Measurements from ENCODE around the gene FAM120A.

The FAM120A gene

DNA sequence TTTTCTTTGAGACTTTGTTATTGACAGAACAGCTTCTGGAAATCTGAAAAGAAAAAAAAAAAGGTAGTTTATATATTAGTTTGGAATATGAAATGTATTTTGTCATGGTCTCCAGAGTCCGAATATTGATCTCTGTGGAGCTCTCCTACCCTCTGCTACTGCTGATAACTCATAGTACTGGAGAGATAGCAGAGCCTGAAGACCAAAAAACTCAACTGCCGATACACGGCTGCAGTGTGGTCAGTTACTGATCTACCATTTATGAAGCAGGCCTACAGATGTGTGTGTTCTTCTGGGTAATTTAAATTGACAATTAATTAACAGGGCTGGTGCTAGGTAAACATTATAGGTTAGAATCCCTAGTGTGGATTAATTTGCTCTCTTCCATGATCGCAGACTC, 3.8 kb upstream of the FAM120A start:
- no peak for DNase-seq

DNA sequence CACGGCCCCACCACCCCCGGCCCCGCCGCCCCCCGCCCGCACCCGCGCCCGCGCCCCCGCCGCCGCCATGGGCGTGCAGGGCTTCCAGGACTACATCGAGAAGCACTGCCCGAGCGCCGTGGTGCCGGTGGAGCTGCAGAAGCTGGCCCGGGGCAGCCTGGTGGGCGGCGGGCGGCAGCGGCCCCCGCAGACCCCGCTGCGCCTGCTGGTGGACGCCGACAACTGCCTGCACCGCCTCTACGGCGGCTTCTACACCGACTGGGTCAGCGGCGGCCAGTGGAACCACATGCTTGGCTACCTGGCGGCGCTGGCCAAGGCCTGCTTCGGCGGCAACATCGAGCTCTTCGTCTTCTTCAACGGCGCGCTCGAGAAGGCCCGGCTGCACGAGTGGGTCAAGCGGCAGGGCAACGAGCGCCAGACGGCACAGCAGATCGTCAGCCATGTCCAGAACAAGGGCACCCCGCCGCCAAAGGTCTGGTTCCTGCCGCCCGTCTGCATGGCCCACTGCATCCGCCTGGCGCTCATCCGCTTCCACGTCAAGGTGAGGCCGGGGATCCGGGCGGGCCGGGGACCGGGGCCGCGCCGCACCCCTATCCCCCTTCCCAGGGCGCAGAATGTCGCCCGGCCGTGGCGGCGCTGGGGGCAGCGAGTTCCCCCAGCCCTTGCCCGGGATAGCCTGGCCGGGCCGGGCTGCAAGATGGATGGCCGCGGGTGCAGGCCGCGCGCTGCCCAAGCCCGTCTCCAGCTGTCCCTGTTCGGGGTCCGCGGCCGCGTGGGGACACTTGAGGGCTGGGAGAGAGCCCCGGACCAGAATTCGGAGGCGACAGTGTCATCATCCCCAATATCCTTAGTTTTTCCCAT, 594 bp downstream of the FAM120A start:
- DNase-seq = peak; percentile 53

DNA sequence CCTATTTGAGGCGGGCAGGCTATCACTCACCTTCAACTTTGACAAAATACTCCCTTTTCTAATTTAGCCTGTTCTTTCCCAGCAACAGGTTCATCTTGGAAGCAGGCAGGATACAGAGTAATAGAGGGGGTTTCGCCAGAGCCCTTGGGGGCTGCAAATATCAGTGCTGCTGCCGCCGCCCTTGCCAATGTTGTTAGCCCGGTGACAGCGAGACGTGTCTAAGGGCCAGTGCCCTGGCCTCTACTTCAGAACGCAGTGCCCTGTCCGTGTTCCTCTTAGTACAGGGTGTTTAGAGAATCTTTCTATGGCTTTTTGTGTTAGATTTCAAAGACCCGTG, 1.2 kb downstream of the FAM120A start:
- DNase-seq = no peak

DNA sequence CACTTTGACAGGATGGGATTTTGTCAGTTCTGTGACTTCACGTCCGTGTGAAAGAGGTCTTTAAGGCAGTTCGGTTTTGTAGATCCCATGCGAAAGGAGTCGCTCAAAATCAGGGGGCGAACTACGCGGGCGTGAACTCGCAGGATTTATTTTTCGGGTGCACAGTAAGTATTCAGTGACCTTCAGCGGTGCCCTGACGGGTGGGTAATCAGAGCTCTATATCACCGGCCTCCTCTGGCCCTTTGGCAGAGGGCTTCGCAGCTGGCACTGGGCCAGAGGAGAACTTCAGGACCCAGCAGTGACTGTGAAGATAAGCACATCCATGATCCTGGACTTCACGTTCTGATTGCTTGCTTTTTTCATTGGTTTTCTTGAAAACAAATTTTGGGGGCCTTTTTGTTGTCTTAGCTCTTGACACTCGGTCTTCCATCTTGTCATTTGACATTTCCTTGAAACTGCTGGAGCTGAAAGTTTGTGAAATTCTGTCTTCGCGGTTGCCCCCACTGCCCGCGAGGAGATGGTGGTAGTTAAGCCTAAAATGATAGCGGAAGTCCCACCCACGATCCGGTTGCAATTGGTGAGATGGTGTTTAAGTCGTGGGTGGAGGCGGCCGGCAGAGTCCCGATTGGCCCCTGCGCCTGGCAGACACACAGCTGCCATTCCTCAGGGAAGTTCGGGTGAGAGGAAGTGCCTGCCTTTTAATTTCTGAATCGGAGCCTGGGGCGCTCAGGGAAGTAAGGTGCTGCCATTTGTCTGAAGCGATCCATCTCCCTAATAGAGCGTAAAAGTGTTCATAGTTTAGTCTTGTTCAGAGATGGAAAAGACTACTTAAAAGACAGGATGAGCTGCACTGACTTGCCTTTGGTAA, 1.8 kb downstream of the FAM120A start, which contains the start of gene FAM120AOS:
Gene FAM120AOS (minus strand): TSS at position 535 of the 868 bp plus-strand sequence. CDS start 872 bp downstream, outside the sequence.
- DNase-seq = peak; percentile 83

DNA sequence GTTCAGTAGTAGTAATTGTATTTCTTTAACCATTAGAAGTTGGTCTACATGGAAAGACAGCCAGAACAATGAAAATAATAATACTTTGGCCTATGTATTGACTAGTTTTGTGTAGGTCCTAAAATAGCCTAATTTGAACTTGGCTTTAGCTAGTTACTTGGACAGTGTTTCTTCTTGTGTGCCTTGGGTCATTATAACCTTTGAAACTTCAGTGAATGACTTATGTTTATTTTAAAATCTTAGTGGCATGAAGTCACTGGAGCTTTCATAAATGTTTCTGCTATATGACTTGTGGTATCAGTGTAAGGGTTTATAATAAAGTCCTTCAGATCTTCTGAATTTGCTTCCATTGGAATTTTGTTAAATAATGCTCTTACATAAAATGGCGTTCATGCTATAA, 4.5 kb downstream of the FAM120A start:
- DNase-seq = no peak

DNA sequence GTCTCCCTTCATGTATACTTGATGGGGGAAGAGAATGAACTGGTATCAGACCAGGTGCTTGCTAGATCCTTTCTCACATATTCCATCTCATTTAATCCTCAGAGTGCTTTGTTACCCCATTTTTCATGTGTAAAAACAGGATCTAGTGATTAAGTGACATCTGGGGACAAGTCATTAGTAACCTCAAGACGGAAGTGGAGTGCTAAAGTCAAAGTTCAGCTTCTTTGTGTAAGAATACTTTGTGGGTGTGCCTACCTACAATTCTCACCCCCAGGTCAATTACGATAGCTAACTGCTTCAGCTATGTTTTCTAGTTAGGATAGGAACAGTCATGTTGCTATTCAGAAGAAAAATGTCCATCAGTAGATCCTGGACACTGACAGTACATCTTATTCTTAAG, 5.0 kb downstream of the FAM120A start:
- DNase-seq = no peak

DNA sequence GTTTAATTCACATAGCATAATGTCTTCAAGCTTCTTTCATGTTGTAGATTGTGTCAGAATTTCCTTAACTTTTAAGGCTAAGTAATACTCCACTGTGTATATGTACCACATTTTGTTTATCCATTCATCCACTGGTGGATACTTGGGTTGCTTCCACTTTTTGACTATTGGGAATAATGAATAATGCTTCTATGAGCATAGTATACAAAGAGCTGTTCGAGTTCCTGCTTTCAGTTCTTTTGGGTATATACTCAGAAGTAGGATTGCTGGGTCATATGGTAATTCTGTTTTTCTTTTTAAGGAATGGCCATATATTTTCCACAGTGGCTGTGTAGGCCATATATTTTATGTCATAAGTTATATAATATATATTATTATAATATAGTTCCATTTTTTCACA, 5.5 kb downstream of the FAM120A start:
- DNase-seq = no peak

DNA sequence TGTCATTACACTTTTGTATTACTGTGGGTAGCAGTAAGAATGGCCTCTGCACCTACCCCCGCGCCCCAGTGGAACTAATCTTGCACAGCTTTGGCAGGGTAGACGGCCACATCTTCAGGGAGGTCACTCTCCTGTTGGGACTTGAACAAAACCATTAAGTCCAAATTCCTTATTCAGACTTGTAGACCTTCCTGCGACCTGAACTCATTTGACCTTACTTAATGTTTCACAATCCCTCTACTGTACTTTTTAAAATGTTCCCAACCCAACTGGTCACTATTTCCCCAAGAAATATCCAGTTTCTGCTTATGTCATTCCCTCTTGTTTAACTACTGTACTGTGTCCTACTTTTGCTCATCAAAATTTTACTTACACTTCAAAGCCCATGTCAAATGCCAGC, 7.2 kb downstream of the FAM120A start:
- DNase-seq = no peak

DNA sequence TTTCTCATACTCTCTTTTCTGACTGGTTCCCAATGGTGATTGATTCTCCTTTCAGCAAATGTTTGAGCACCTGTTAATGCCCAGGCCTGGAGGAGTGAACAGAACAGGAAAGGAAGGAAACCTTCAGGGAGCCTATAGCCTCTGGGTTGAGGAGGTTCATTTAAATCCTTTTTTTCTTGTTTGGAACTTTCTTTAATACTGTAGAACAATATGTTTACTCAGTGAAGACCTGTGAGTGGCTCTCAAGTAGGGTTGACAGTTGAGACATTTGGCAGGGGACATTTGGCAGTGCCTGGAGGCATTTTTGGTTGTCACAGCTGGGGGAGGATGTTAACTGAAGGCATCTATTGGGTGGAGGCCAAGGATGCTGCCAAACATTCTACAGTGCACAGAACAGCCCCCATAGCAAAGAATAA, 8.0 kb downstream of the FAM120A start:
- no peak for DNase-seq

DNA sequence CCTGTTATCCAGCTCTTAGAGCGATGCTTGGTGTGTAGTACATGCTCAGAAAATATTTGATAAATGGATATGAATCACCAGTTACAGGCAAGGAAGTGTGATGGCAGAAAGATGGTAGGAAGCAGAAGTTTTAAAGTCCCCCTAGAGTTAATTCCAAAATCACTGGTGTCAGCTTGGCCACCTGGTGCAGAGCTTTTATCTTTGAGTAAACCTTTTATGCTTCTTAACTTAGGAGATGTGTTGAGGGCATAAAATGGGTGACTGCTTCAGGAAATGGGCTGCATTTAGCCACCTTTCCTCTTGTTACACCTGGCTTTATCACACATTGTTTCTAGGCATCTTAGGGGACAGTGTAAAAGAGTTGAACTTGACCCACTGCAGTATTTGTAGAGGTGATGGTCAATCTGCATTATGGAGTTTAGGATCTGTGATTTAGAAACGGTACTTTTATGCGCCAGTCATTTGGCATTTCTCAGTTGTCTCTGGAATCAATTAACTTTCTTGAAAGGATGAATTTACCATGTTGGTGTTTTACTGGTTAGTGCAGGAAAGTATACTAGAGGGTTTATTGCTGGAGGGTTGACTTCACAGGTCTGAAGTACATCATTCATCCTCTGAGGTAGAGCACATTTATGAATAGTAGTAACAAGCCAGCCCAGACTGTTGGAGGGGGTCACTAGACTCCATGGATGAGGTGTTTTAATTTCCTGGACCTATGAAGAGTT, 9.4 kb downstream of the FAM120A start:
- no peak for DNase-seq

DNA sequence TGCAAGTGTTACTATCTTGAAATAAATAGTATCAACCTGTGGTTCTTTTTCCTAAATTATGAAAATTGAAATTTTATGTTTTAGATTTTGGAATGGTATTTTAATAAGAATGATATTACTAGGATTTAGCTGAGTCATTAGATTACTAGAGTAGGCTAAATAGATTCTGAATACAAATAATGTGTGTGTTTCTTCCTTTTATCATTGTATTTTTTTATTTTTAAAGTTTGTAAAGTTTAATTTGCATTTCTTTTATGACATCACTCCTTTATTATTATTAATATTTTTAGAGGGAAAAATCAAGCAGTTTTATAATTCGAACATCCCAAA, 9.9 kb downstream of the FAM120A start:
- DNase-seq = no peak

DNA sequence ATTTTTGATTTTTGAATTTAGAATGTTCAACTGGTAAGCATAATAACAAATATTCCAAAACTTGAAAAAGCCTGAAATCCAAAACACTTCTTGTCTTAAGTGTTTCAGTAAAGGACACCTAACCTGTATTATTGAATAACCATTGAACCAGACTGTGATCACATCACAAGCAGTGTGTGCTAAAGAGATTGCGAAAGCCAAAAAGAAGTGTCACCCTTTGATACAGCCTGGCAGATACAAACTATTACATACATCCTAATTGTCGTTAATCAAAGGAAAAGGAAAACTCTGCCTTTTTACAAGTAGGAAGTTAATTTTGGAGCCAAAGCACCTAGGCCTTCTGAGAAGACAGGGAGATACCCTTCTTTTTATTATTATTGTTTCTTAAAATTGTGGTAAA, 10.3 kb downstream of the FAM120A start:
- no peak for DNase-seq

DNA sequence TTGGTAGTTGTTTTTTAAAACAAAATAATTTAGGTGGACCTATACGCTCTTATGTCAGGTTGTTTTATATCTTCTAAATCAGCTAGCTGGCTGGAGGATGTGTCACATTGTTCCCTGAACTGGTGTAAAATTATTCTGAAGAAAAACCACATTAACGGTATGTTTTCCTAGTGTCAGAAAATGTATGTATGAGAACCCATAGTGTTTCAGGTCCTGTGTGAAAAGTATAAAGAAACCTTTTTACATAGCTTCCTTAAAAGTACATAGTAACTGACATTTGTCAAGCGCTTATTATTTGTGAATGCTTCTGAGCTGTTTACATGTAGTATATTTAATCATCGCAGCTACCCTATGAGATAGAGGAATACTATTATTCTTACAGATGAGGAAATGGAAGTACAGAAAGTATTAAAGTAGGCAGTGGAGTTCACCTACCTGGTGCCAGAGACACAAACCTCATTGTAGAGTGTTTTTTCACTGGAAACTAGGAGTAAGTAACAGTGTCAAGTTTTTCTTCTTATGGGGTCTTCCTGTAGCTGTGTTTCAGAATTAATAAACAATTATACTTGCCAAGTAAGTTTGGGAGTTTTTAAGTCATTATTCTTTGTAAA, 12.3 kb downstream of the FAM120A start:
- no peak for DNase-seq

DNA sequence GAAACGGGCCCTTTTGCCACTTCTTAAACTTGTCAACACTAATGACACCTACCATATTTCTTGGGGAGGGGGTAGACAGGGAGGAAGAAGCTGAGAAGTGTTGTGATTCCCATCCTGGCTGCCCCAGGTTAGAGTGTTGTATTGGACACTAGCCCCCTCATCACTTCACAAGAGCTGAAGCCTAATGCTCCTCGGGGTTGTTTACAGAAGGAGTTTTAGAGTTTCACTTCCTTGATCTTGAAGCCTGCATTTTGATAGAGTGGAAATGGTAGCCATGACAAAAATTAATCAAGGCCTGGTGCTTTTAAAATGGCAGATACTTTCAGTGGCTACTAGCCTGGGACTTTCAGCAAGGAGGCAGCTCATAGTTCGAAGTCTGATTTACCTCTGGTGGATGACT, 12.9 kb downstream of the FAM120A start:
- DNase-seq = no peak

DNA sequence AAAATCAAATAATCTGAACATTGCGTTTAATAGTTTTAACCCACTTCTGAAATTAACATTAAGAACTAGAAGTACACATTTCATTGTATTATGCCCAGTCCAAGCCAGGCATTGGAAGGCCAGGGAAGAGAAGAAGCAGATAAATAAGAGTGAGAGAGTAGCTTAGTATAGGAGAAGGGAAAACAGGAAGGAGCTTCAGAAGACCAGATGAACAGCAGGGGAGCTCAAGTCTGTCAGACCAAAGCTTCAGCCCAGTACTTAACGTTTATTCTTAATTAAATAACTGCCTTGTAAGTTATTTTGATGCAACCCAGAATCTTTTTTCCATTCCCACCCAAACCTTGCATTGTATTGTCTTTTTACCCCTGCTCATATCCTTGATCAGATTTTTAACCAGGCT, 13.4 kb downstream of the FAM120A start:
- DNase-seq = no peak

DNA sequence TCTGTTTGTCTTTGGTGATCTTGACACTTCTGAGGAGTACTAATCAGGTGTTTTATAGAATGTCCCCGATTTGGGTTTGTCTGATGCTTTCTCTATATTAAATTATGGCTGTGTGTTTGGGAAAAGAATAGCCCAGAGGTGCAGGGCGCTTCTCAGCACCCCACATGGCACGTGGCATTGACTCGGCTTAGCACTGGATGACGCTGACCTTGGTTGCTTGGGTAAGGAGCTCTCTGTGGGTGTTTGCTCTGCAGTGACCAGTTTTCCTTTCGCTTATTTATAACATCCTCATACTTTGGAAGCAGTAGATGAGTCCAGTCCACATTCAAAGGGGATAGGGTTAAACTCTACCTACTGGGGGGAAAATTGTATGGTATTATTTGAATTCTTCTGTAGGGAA, 14.4 kb downstream of the FAM120A start:
- DNase-seq = no peak

DNA sequence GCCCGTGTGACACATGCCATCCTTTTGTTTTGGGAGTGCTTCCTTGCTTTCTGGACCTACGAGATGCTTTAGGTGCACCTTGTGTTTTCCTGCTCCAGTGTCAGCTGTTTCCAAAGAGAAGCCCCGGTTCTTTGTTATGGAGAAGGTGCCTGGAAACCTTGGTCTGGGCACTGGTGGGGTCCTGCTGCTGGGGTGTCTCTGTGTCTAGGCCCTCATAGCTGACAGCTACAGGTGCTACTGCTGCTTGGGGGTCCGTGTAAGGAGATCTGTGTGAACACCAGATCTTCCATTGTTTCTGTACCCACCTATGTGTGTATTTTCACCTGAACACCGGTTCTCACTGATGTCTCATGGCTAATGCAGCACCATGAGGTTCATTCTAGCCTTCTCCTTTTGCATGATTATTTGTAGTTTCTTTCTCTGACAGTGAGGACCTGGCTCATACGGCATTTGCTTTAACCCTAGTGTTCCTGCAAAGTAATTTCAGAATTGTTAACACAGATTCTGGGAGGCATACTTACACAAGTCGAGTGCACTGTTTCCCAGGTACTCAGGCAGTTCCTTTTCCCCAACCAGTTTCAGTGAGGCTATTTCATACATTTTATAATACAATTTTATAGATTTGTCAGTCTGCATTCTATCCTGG, 15.1 kb downstream of the FAM120A start:
- DNase-seq = no peak

DNA sequence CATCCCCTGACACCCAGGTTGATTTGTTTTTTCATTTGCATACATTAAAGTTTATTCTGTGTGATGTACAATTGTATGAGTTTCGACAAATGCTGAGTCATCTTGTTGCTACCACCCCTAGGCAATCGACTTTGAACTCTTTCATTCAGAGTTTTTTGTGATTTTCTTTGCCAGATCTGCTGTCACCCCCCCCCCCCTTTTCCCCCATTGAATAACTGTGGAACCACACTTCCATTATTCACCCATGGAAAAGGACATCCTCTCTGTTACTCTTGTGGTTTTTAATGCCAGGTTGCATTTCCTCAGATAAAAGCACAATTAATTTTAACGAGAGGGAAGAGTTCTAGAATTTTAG, 15.6 kb downstream of the FAM120A start:
- no peak for DNase-seq

DNA sequence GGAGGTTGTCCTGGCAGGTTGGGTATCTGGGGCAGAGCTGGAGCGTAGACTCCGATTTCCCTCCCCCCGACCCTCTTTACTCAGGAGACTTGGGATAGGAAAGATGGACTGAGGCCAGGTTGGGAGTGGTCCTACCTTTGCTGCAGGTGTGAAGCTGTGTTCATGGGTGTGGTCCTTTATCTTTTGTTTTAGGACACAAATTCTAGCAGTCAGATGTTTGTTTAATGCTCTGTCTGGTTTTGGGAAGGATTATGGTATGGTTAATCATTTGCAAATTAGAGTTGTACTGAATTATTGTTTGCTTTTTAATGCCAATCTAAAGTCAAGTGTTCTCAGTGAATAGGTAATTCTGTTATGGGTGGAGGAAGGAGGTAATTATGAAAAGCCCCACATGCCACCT, 16.0 kb downstream of the FAM120A start:
- no peak for DNase-seq

DNA sequence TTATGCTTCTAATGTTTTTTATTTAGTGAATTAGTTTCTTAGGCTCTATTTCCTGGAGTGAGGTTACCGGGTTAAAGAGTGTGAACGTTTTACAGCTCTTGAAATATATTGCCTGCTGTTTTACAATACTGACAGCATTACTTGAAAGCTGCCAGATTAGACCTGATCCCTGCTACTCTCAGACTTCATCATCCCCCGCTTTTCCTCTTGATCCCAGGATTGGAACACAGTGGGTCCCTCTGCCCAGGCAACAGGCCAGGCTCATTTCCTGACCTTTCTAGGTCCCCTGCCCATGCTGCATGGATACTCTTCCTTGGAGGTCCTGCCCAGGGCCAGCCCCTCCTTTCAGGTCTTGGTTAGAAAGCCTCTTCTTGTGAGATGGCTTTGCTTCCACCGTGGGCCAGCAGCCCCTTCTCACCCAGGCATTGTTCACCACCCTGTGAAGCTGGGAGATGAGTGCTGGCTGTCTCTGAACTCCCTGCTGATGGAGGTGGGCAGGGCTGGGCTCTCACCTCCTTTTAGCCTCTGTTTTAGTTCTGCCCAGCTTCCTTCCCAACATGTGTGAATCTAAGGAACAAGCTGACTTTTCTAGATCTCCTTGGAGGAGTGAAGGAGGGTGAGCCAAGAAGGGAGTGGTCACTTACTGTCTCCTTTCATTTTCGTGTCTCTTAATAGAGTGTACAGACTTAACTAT, 17.4 kb downstream of the FAM120A start:
- no peak for DNase-seq

DNA sequence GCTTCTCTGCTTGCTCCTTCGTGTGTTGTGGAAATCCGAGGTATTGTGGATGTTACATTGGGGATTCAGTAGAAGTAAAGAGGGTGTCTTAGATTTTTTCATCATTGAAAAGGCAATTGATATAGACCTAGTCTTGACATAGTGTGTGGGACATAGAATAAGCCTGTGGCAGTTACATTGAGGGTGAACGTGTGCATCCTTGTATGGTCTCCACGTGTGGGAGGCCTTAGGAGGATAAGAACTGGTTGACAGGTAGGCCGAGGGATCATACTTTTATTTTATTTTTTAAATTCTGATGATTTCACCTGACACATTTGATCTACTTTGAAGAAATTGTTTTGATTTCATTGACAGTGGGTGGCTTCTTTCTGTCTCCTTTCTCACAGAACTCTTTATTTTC, 18.9 kb downstream of the FAM120A start:
- DNase-seq = no peak

DNA sequence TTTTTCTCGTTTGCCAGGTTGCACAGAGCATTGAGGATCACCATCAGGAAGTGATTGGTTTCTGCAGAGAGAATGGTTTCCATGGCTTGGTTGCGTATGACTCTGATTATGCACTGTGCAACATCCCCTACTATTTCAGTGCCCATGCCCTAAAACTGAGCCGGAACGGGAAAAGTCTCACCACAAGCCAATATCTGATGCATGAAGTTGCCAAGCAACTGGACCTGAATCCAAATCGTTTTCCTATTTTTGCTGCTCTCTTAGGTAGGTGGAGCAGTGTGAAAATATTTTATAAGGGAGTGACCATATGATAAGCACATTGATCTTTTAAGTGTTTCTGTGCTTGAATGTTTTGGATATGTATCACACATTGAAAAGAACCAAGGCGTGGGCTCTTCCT, 19.6 kb downstream of the FAM120A start:
- DNase-seq = no peak

Data from activated naive CD4-positive, alpha-beta T cell treated with anti-CD3 and anti-CD28 coated beads, Interleukin-2, amount 50 U/mL, for 16 hours (primary cell).